Coronary artery (tissue), 2 donors: ENCODE results near the gene CITED2.

Source experiments
- DNase-seq: peaks from one replicate; pipeline ENCODE4 v3.0.0-alpha.2; 2017; ENCODE audit warnings: low spot score
- H3K27ac ChIP-seq, 2 donors: fragments of 200-600 bp; sonication (generic); one replicate each; pipeline ENCODE4 v1.5.1; 2016 to 2019
- H3K4me3 ChIP-seq: fragments of 200-600 bp; sonication (generic); 2 replicates; pipeline ENCODE4 v1.5.1; 2016; ENCODE audit warnings: mild to moderate bottlenecking, moderate library complexity
- CTCF ChIP-seq: fragments of 200-600 bp; sonication (generic); IDR thresholded peaks from one replicate; pipeline ENCODE4 v1.5.1; 2019; ENCODE audit warnings: antibody characterized with exemption

Gene CITED2

GRCh38 chr6:139327038-139327437 is 47.4 kb downstream of the CITED2 start:
- no peak overlapping the region for H3K27ac ChIP-seq
- no peak for DNase-seq
- no peak overlapping the region for H3K4me3 ChIP-seq
- TF ChIP-seq CTCF, result no peak

GRCh38 chr6:139325686-139326085 is 48.8 kb downstream of the CITED2 start:
- DNase-seq, result no peak
- Histone ChIP-seq H3K27ac (peak overlapping the region in 1 of 2 donors; percentile 5), H3K4me3 (no peak overlapping the region)
- no peak for TF ChIP-seq CTCF

- no peak overlapping the region for H3K4me3 ChIP-seq
- no peak for DNase-seq
- no peak for TF ChIP-seq CTCF
- H3K27ac ChIP-seq, result peak overlapping the region in 1 of 2 donors; percentile 2
Observed at GRCh38 chr6:139325125-139325524, 49.3 kb downstream of the CITED2 start.

- DNase-seq, result no peak
- TF ChIP-seq CTCF, result no peak
- H3K4me3 ChIP-seq, result no peak overlapping the region
- peak overlapping the region in 1 of 2 donors; percentile 17 for H3K27ac ChIP-seq
Observed at GRCh38 chr6:139324301-139324555, 50.2 kb downstream of the CITED2 start.

- DNase-seq, result peak; percentile 76
- Histone ChIP-seq H3K4me3 (peak overlapping the region; percentile 41), H3K27ac (peak overlapping the region; percentile 17 to 59)
- TF ChIP-seq CTCF, result no peak
Observed at GRCh38 chr6:139323511-139324300, 50.7 kb downstream of the CITED2 start.
